ENCODE results near the gene FBXL15. TPM values are rescaled to one million over a fixed set of nuclear protein-coding genes. Genes with fewer than 3 reads are reported as not detected.

The FBXL15 gene
- total RNA-seq, 2 donors from 2014 or later, result 22.2 to 36.3 TPM

GRCh38 chr10:102424916-102425315 lies 4.3 kb downstream of the FBXL15 start:
- Histone ChIP-seq H3K27ac (no peak overlapping the region), H3K27me3 (replicated peaks; ENCODE audit: insufficient read depth) (no peaks in the 10 kb centered on the region), H3K9me3 (no peaks in the 10 kb centered on the region), H3K4me3 (no peak overlapping the region), H3K36me3 (peaks cover 0 to 8% of the 10 kb centered on the region in 2 donors), H3K4me1 (replicated peaks) (peaks cover 19% of the 10 kb centered on the region)
- TF ChIP-seq POLR2A (IDR thresholded peaks at IDR 0.05), result no peak
- TF ChIP-seq CTCF (IDR thresholded peaks at IDR 0.05), result no peak
- TF ChIP-seq POLR2AphosphoS5 (IDR thresholded peaks at IDR 0.05), result no peak
- DNase-seq (ENCODE audit: low spot score), result no peak
- intact Hi-C loops (cut with DNase I), result no loop called here
- 72% methylated on average over 6 of the region's 6 CpGs for WGBS

GRCh38 chr10:102425444-102425843 lies 4.8 kb downstream of the FBXL15 start:
- WGBS, result 83% methylated on average over 1 of the region's 1 CpG
- Histone ChIP-seq H3K4me3 (no peak overlapping the region), H3K9me3 (no peaks in the 10 kb centered on the region), H3K4me1 (replicated peaks) (peaks cover 14% of the 10 kb centered on the region), H3K27me3 (replicated peaks; ENCODE audit: insufficient read depth) (no peaks in the 10 kb centered on the region), H3K27ac (no peak overlapping the region), H3K36me3 (peaks cover 0 to 8% of the 10 kb centered on the region in 2 donors)
- no peak for DNase-seq (ENCODE audit: low spot score)
- intact Hi-C loops (cut with DNase I), result no loop called here
- no peak for TF ChIP-seq POLR2AphosphoS5 (IDR thresholded peaks at IDR 0.05)
- no peak for TF ChIP-seq CTCF (IDR thresholded peaks at IDR 0.05)
- TF ChIP-seq POLR2A (IDR thresholded peaks at IDR 0.05), result no peak

GRCh38 chr10:102426803-102427287 lies 6.2 kb downstream of the FBXL15 start:
- no peaks in the 10 kb centered on the region for H3K27me3 ChIP-seq (replicated peaks; ENCODE audit: insufficient read depth)
- WGBS, result 78% methylated on average over 7 of the region's 7 CpGs
- H3K36me3 ChIP-seq, result peaks cover 0 to 8% of the 10 kb centered on the region in 2 donors
- DNase-seq (ENCODE audit: low spot score), result no peak
- H3K4me3 ChIP-seq, result no peak overlapping the region
- H3K9me3 ChIP-seq, result no peaks in the 10 kb centered on the region
- no peak for TF ChIP-seq POLR2AphosphoS5 (IDR thresholded peaks at IDR 0.05)
- intact Hi-C loops (cut with DNase I), result no loop called here
- peaks cover 17% of the 10 kb centered on the region for H3K4me1 ChIP-seq (replicated peaks)
- H3K27ac ChIP-seq, result no peak overlapping the region

- TF ChIP-seq POLR2A (IDR thresholded peaks at IDR 0.05) (no peak), POLR2AphosphoS5 (IDR thresholded peaks at IDR 0.05) (no peak), CTCF (IDR thresholded peaks at IDR 0.05) (no peak)
- Histone ChIP-seq H3K27ac (no peak overlapping the region), H3K36me3 (no peaks in the 10 kb centered on the region), H3K4me1 (replicated peaks) (peaks cover 4% of the 10 kb centered on the region), H3K4me3 (no peak overlapping the region), H3K9me3 (no peaks in the 10 kb centered on the region), H3K27me3 (replicated peaks; ENCODE audit: insufficient read depth) (no peaks in the 10 kb centered on the region)
- intact Hi-C loops (cut with DNase I), result no loop called here
- 90% methylated on average over 8 of the region's 8 CpGs for WGBS
- DNase-seq (ENCODE audit: low spot score), result no peak
Measured at GRCh38 chr10:102429468-102429867, 8.8 kb downstream of the FBXL15 start.

GRCh38 chr10:102431452-102432124 lies 11.0 kb downstream of the FBXL15 start:
- Histone ChIP-seq H3K27me3 (replicated peaks; ENCODE audit: insufficient read depth) (no peaks in the 10 kb centered on the region), H3K27ac (peak overlapping the region; percentile 71 to 79), H3K4me1 (replicated peaks) (peaks cover 4% of the 10 kb centered on the region), H3K36me3 (no peaks in the 10 kb centered on the region), H3K9me3 (no peaks in the 10 kb centered on the region), H3K4me3 (peak overlapping the region; percentile 75 to 89)
- intact Hi-C loops (cut with DNase I), result no loop called here
- WGBS, result 18% methylated on average over 4 of the region's 4 CpGs
- TF ChIP-seq CTCF (IDR thresholded peaks at IDR 0.05) (no peak), POLR2AphosphoS5 (IDR thresholded peaks at IDR 0.05) (no peak), POLR2A (IDR thresholded peaks at IDR 0.05) (no peak)
- DNase-seq (ENCODE audit: low spot score), result no peak
